ENCODE measurements around the gene SYCP2.

DNA sequence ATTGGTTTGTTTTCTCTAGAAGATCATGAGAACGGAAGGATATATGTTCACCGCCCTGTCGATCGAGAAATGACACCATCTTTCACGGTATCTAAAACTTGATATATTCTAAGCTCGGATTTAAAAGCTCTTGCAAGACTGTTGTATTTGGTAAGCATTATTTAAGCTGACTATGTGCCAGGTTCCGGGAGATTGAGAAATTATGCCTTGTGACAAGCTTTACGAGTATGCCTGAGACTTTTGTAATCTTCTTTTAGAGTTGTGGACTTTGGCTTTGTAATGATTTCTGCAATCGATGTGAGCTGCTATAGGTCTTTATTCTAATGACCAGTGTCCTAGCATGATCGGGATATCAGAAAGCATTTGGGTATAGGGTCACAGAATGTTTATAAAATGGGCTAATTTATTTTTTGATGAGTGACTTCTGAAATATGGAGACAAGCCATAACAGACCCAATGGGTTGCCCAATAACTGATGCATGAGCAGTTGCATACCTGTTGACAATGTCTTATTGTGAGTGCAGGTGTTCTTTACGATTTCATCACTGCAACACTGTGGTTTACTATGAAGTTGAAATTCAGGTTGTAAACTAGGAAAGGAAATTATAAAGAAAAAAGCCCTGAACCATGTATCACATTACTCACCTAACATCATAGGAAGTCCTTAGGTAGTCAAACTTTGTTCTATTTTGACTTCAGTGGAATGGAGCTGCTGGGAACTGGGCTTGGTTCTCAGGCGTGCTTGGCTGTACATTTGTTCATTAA is 38.8 kb upstream of the SYCP2 start:
- TF ChIP-seq POLR2A (IDR thresholded peaks at IDR 0.05; ENCODE audit: low read length) (no peak), GATA1 (IDR thresholded peaks at IDR 0.05; ENCODE audit: low read depth, low read length) (no peak)

Measured in erythroblast (primary cell).